IPS DF 6.9 (cell line): ENCODE measurements around the gene PRSS38.
"Not testable (repeated sequence)": the region's sequence is repeated elsewhere in the genome, so short reads cannot be mapped to it uniquely, and the experiment has no call there.

ENCODE experiments used
- DNase-seq: peaks from one replicate; pipeline ENCODE4 v3.0.0-alpha.2; 2013; ENCODE audit warnings: low read depth, low spot score
- H3K27ac ChIP-seq: one replicate; pipeline ENCODE4 v1.5.1; 2013; ENCODE audit warnings: low read length, control low read depth
- H3K27me3 ChIP-seq: 2 replicates; pipeline ENCODE4 v1.6.1; 2013; ENCODE audit warnings: mild to moderate bottlenecking, low read length; ENCODE audit not compliant: control insufficient read depth, insufficient read depth
- H3K36me3 ChIP-seq: 2 replicates; pipeline ENCODE4 v1.6.1; 2013; ENCODE audit warnings: low read length; ENCODE audit not compliant: control insufficient read depth, insufficient read depth
- H3K4me1 ChIP-seq: 2 replicates; pipeline ENCODE4 v1.6.1; 2013; ENCODE audit warnings: low read length; ENCODE audit not compliant: control insufficient read depth, insufficient read depth
- H3K4me3 ChIP-seq: 2 replicates; pipeline ENCODE4 v1.5.1; 2013; ENCODE audit warnings: mild to moderate bottlenecking, low read length
- H3K9me3 ChIP-seq: 2 replicates; pipeline ENCODE4 v1.6.1; 2013; ENCODE audit warnings: low read length, inconsistent platforms; ENCODE audit not compliant: control insufficient read depth, insufficient read depth
- WGBS: extraction: QIAGEN DNeasy Blood & Tissue Kit; methylation state at CpG from one replicate; pipeline ENCODE4 v1.1.7; 2013; ENCODE audit warnings: mixed read lengths, missing lambda C conversion rate; ENCODE audit not compliant: insufficient read length, insufficient coverage; 5-methylcytosine and 5-hydroxymethylcytosine counted together

The PRSS38 gene

DNA sequence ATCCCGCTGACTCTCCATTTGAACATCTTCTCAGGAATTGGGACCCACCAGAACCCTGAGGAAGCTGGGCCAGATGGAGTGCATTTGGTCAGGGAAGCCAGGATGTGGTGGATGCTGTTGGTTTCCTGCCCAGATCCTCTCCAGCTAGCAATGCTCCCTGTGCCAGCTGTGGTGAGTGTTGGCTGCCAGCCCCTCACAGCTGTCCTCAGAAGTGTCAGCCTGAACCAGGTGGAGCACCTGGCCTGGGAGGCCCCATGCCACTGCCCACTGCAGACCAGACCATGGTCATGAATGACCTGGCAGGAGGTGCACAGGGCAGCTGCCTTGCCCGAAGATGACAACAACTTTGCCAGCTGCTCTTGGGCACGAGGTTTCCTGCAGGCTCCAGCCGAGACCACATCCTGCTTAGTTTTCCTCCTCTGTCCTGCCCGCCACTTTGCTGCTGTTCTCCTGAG, 54.4 kb downstream of the PRSS38 start:
- no peaks in the 10 kb centered on the region; the same call in 1 of the 2 replicates for H3K4me1 ChIP-seq
- DNase-seq: no peak
- no peaks in the 10 kb centered on the region for H3K27me3 ChIP-seq
- H3K9me3 ChIP-seq: no peaks in the 10 kb centered on the region
- H3K27ac ChIP-seq: no peak overlapping the region
- no peak overlapping the region for H3K4me3 ChIP-seq
- no peaks in the 10 kb centered on the region for H3K36me3 ChIP-seq
- WGBS: no CpG with 5 or more reads among the region's 5 CpGs

DNA sequence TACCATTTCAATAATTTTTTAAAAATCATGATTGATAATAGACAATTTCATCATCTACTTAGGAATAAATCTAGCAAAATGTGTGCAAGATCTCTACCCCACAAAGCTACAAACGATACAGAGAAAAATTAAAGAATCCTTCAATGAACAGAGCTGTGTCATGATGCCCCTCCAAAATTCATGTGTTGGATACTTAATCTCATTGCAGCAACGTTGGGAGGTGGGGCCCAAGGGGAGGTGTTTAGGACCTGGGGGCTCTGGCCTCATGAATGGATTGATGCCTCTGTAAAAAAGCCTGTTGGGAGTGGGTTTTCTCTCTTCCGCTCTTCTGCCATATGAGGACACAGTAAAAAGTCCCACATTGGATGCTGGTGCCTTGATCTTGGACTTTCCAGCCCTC, 54.9 kb downstream of the PRSS38 start:
- Histone ChIP-seq H3K4me3 (no peak overlapping the region), H3K9me3 (no peaks in the 10 kb centered on the region), H3K27me3 (no peaks in the 10 kb centered on the region), H3K36me3 (no peaks in the 10 kb centered on the region), H3K4me1 (no peaks in the 10 kb centered on the region; the same call in 1 of the 2 replicates), H3K27ac (no peak overlapping the region)
- no peak for DNase-seq
- WGBS: no CpG with 5 or more reads among the region's 3 CpGs

DNA sequence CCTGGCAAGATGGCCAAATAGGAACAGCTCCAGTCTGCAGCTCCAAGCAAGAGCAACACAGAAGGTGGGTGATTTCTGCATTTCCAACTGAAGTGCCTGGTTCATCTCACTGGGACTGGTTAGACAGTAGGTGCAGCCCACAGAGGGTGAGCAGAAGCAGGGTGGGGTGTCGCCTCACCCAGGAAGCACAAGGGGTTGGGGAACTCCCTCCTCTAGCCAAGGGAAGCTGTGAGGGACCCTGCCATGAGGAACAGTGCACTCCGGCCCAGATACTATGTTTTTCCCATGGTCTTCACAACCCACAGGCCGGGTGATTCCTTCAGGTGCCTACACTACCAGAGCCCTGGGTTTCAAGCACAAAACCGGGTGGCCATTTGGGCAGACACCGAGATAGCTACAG, 56.4 kb downstream of the PRSS38 start:
- H3K36me3 ChIP-seq, H3K27me3 ChIP-seq, H3K27ac ChIP-seq, H3K4me1 ChIP-seq, H3K9me3 ChIP-seq, H3K4me3 ChIP-seq, DNase-seq: not testable (repeated sequence)
- no CpG with 5 or more reads among the region's 5 CpGs for WGBS

DNA sequence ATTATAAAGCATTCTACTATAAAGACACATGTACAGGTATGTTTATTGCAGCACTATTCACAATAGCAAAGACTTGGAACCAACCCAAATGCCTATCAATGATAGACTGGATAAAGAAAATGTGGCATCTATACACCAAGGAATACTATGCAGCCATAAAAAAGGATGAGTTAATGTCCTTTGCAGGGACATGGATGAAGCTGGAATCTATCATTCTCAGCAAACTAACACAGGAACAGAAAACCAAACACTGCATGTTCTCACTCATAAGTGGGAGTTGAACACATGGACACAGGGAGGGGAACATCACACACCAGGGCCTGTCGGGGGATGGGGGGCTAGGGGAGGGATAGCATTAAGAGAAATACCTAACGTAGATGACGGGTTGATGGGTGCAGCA, 62.3 kb downstream of the PRSS38 start:
- not testable (repeated sequence) for H3K4me1 ChIP-seq, H3K27me3 ChIP-seq, H3K9me3 ChIP-seq, H3K27ac ChIP-seq, DNase-seq, H3K36me3 ChIP-seq, H3K4me3 ChIP-seq
- no CpG with 5 or more reads among the region's 3 CpGs for WGBS

DNA sequence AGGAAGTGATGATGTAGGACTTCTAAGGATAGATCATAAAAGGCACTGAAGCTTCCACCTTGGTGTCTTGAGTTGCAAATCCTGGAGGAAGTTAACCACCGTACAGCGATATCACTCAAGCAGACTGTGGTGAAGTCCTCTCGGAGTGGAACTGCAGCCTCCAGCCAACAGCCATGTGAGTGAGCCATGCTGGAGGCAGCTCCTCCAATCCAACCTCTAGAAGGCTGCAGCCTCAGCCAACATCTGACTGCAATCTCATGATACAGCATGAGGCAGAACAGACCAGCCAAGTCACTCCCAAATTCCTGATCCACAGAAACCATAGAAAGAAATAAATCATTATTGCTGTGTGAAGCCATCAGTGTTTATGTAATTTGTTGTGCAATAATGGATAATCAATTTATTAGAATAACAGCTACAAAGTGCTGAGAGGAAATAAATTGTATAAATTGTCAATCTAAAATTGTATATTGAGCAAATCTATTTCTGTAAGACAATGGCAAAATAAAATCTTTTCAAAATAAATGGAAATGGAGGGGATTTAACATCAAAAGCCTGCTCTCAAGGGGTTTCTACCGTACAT, 65.0 kb downstream of the PRSS38 start:
- no peak for DNase-seq
- no peak overlapping the region for H3K27ac ChIP-seq
- no peaks in the 10 kb centered on the region for H3K36me3 ChIP-seq
- H3K4me1 ChIP-seq: no peaks in the 10 kb centered on the region
- no peak overlapping the region for H3K4me3 ChIP-seq
- H3K9me3 ChIP-seq: no peaks in the 10 kb centered on the region
- WGBS: no CpG with 5 or more reads among the region's 4 CpGs
- H3K27me3 ChIP-seq: no peaks in the 10 kb centered on the region

DNA sequence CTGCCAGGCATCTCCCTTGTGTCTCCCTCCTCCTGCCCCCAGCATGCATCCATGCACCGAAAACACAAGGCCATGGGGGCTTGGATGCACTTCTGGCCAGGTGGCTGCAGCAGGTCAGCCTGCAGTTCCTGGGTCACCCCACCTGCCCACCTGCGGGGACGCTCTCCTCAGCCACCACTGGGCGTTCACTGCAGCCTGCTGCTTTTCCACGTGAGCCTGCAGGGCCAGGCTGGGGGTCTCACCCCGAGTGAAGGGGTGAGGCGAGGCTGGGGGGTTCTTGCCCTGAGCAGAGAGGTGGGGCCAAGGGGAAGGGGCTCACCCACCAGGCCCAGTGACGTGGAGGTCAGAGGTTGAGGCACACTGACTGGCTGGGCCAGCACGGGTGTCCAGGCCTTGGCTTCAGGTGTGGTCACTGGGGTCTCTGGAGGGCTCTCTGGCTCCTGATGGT, 67.6 kb downstream of the PRSS38 start:
- Histone ChIP-seq H3K9me3 (no peaks in the 10 kb centered on the region), H3K4me1 (no peaks in the 10 kb centered on the region; the same call in 1 of the 2 replicates), H3K27ac (no peak overlapping the region), H3K27me3 (no peaks in the 10 kb centered on the region), H3K4me3 (no peak overlapping the region), H3K36me3 (no peaks in the 10 kb centered on the region)
- no peak for DNase-seq
- no CpG with 5 or more reads among the region's 9 CpGs for WGBS

DNA sequence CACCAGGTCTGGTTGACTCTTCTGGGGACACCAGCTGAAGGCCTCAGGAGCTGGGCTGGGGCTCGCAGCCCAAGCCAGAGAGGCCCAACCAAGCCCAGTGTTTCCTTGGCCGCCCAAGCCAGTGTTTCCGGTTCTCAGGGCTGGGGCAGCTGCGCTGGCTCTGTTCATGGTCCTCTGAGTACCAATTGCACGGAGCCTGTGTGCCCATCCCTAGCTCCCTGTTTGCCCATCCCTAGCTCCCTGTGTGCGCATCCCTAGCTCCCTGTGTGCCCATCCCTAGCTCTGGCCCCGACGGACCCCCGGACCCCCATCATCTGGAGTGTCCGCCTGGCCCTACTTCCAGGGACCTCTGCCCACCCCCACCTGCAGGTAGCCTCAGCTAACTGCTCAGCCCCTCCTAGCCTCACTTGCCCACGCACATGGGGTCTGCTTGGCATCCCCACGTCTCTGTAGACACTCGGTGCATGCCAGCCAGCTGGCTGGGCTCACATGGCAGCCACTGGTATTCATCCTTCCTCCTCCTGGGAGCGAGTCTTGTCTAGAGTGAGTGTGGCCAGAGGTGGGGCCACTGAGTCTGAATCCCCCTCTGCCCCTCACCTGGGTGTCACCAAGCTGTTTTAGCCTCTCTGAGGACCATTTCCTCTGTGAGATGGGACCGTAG, 68.3 kb downstream of the PRSS38 start:
- Histone ChIP-seq H3K27ac (no peak overlapping the region), H3K4me3 (no peak overlapping the region), H3K9me3 (no peaks in the 10 kb centered on the region), H3K4me1 (peaks cover 2% of the 10 kb centered on the region; the same call in 1 of the 2 replicates), H3K36me3 (no peaks in the 10 kb centered on the region), H3K27me3 (no peaks in the 10 kb centered on the region)
- no CpG with 5 or more reads among the region's 15 CpGs for WGBS
- no peak for DNase-seq

DNA sequence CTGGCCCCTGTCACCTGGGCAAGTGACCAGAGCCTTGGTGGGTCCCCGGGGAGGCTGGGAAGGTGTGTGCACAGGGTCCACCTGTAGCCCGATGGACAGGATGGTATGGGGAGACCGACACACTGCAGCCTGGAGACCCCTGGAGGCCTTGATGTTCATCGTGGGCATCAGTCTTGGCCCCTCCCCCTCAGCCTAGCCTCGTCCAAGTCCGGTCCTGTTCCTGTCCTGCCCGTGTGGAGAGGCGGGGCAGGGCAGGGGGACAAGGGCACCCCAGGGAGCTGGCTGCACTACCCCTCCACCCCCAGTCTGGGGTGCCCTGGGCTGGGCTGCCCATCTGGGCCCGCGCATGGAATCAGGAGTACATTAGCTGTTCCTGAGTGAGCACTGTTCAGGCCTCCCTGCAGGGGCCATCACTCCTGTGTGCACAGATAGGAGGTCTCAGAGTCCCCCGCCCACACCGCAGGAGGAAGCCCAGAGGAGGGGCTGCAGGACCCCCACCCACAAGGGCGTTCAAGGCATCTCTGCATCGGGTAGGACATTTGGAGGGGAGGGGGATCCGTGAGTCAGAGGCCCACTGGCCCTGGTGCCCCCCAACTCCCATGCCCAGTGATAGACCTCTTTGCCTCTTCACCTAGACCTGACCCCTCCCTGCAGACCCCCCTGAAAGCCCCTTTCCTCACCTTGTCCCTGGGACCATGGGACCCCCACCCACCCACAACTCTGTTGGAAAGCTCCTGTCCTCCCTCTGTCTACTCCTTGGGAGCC, 69.1 kb downstream of the PRSS38 start:
- Histone ChIP-seq H3K27ac (no peak overlapping the region), H3K9me3 (no peaks in the 10 kb centered on the region), H3K27me3 (no peaks in the 10 kb centered on the region), H3K4me1 (peaks cover 2% of the 10 kb centered on the region; the same call in 1 of the 2 replicates), H3K36me3 (no peaks in the 10 kb centered on the region), H3K4me3 (peak overlapping the region; percentile 4; the same call in 1 of the 2 replicates)
- DNase-seq: no peak
- no CpG with 5 or more reads among the region's 15 CpGs for WGBS

DNA sequence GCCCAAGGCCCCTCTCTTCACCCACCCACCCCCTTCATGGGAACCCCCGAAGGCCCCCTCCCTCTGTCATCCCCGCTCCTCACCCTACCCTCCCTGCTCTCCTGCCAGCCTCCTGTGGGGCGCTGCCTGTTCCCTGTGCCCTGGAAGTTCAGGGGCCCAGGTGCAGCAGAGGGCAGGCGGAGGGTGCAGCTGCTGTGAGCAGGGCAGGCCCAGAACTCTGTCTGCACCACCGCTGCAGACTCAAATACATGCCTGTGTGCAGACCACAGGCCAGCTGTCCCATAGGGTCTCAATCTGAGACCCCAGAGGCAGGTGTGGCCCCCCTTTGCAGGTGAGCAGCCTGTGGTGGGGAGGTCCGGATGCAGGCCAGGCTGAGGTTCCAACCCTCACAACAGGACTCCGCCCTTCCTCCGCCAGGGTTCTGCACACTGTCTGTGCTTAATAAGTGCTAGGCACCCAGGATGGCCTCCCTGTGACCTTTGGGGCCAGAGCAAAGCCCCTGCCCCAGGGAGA, 69.7 kb downstream of the PRSS38 start:
- no peaks in the 10 kb centered on the region for H3K9me3 ChIP-seq
- H3K4me1 ChIP-seq: peaks cover 2% of the 10 kb centered on the region; the same call in 1 of the 2 replicates
- no peaks in the 10 kb centered on the region for H3K27me3 ChIP-seq
- WGBS: no CpG with 5 or more reads among the region's 8 CpGs
- no peaks in the 10 kb centered on the region for H3K36me3 ChIP-seq
- no peak overlapping the region for H3K4me3 ChIP-seq
- no peak overlapping the region for H3K27ac ChIP-seq
- DNase-seq: no peak

DNA sequence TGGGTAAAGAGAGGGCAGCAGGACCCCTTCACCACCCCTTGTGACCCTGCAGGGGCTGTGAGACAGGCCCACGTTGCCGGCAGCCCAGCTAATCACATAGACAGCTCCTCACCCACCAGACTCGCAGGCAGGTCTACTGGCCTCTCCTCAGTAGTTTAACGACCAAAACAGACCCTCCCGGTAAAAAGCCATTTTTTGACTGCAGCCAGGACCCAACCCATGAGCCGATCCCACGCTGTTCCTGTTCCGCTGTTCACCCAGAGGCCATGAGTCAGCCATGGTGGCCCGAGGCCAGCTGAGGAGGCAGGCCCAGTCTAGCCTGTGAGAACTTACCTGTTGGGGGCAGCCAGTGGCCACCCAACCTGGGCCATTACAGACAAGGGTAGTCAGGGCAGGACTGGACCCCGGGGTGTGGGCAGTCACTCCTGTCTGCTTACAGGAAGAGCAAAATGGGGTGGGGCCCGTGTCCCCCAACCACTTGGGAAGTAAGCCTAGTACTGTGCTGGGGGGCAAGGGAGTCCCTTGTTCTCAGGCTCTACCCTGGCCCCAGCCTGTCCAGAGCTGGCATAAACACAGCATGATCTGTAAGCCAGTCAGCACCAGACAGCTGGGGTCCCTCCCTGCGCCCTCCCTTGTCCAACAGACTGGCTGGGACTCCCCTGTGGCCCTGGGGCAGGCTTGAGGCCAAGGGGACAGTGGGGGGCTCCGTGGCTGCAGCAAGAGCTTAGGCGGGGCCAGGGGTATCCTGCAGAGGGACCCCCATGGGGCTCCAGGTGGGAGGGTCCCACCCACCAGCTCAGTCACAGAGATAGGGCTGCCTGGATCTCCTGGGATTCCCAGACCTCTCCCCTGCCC, 70.4 kb downstream of the PRSS38 start:
- Histone ChIP-seq H3K27me3 (no peaks in the 10 kb centered on the region), H3K9me3 (no peaks in the 10 kb centered on the region), H3K4me3 (no peak overlapping the region), H3K36me3 (no peaks in the 10 kb centered on the region), H3K4me1 (peaks cover 2% of the 10 kb centered on the region; the same call in 1 of the 2 replicates), H3K27ac (no peak overlapping the region)
- DNase-seq: no peak
- no CpG with 5 or more reads among the region's 14 CpGs for WGBS
